Muscle of back (tissue), 11 donors: ENCODE measurements around the gene MGAT4B. TPM values are rescaled to one million over a fixed set of nuclear protein-coding genes. Genes with fewer than 3 reads are reported as not detected.
A peak's percentile ranks its signal among the peaks of the same experiment; 100 is the strongest.

Experiments used
- DNase-seq, 3 donors: peaks; one replicate each; pipeline versions ENCODE4 v3.0.0 to v3.0.0-alpha.2; 2013
- polyA plus RNA-seq, 10 donors: library from polyadenylated mRNA; unstranded; fragments of 120-200 nt; gene quantifications; one replicate each; pipeline ENCODE4 v1.2.1, GENCODE V29; 2013; ENCODE audit not compliant: insufficient read length in 10 of 10

The MGAT4B gene
- polyA plus RNA-seq, 10 donors = 51.0 to 85.6 (median 68.9) TPM

DNA sequence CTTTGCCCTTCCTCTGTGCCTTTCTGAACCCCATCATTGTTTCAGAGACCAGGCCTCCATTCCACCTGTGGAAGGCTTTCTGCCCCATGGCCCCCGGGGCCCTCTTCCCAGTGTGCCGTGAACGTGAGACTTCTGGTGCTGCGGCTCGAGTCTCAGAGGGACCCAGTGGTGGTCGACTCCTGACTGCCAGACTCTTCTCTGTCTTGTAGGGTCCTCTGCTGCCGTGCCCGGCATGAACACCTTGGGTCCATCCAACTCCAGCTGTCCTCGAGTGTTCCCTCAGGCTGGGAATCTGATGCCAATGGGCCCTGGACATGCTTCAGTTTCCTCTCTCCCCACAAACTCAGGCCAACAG lies 33.0 kb downstream of the MGAT4B start:
- no peak for DNase-seq

DNA sequence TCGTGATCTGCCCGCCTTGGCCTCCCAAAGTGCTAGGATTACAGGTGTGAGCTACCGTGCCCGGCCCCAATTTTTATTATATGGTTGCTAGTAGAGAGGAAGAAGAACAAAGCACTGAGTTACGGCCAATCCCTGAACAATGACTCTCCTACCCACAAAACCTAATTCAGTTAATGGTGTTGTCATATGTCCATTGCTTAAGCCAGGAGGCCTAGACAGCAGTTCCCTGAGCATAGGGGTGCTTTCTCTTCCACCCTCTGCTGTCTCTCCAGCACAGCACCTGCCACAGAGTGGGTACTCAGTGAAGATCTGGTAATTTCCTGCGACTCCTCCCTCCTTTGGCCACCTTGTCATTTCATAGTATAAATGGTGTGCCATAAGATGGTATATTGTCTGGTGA lies 34.3 kb downstream of the MGAT4B start:
- no peak for DNase-seq

DNA sequence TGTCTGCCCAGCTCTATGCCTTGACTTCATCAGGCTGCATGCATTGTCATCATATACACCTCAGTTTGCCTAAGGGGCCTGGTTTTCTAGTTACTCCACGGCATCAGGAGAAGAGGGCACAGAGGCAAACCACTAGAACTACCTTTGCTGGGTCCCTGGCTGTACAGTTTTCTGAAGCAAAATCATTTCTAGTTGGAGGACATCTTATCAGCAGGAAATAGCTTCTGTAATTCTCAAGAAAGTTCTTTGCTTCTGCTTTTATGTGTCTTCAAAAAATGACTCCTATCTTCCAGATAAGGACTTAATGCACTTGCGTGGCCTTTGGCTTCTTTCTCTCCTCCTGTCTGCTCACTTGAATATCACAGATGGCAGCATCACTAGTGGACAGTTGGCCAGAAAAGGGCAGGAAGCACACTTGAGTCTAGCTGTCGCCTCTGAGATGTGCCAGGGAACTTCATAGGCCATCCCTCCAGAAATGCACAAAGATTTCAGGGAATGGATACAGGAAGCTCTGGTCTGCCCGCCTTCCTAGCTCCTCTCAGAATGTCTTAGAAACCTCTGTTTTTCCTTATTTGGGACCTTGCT lies 35.3 kb downstream of the MGAT4B start:
- no peak for DNase-seq

GRCh38 chr5:179769796-179770195 lies 36.9 kb downstream of the MGAT4B start:
- no peak for DNase-seq

DNA sequence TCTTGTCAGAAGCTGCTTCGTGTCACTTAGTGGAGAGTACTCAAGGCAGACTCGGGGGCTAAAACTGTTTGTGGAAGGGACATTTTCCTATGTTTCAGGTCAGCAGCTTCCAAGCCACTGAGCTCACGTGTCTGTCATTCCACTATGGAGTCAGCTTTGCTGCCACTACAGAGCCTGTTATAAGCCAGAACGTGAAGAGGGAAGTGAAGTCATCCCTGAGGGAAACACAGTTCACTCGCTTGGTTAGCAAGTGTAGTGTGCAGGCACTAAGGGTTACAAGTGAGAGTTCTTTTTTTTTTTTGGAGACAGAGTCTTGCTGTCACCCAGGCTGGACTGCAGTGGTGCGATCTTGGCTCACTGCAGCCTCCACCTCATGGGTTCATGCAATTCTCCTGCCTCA lies 37.4 kb downstream of the MGAT4B start:
- DNase-seq = no peak

GRCh38 chr5:179768326-179769085 lies 38.2 kb downstream of the MGAT4B start:
- DNase-seq = no peak

GRCh38 chr5:179767496-179768100 lies 39.1 kb downstream of the MGAT4B start:
- no peak for DNase-seq

GRCh38 chr5:179766726-179767455 lies 39.8 kb downstream of the MGAT4B start:
- DNase-seq = no peak

DNA sequence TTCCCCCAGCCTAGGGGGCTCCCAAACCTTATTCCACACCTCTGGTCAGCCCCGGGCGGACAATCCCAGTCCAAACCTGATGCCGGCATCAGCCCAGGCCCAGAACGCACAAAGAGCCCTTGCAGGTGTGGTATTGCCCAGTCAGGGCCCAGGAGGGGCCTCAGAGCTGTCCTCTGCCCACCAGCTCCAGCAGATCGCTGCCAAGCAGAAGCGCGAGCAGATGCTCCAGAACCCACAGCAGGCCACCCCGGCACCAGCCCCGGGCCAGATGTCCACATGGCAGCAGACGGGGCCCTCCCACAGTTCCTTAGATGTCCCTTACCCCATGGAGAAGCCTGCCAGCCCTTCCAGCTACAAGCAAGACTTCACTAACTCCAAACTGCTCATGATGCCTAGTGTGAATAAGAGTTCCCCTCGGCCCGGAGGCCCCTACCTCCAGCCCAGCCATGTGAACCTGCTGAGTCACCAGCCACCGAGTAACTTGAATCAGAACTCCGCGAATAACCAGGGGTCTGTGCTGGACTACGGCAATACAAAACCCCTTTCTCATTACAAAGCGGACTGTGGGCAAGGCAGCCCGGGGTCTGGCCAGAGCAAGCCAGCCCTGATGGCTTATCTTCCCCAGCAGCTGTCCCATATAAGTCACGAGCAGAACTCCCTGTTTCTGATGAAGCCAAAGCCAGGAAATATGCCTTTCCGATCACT lies 40.5 kb downstream of the MGAT4B start:
- no peak for DNase-seq

- DNase-seq = peak in 1 of 3 donors; percentile 54
Measured at GRCh38 chr5:179765400-179765799, 41.3 kb downstream of the MGAT4B start.

DNA sequence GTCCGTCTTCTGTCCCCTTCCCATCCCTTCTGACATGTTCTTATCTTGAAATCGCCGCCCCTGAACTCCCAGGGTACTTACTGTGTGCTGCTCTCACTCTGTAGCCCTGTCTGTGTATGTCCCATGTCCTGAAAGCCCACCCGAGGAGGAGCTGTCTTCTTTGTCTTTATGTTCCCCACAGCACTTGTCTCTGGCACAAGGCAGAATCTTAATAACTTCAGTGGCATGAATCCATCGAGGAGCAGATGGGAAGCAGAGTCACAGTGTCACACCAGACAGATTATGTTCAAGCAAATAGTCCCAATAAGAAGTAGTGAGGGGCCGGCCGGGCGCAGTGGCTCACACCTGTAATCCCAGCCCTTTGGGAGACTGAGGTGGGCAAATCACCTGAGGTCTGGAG lies 42.6 kb downstream of the MGAT4B start:
- DNase-seq = no peak

- DNase-seq = peak; percentile 64 to 80 (median 71)
Measured at GRCh38 chr5:179763215-179763945, 43.3 kb downstream of the MGAT4B start.

GRCh38 chr5:179762781-179763176 lies 43.9 kb downstream of the MGAT4B start:
- no peak for DNase-seq

GRCh38 chr5:179762079-179762780 lies 44.4 kb downstream of the MGAT4B start:
- DNase-seq = no peak

GRCh38 chr5:179759581-179760551 lies 46.8 kb downstream of the MGAT4B start:
- DNase-seq = no peak

DNA sequence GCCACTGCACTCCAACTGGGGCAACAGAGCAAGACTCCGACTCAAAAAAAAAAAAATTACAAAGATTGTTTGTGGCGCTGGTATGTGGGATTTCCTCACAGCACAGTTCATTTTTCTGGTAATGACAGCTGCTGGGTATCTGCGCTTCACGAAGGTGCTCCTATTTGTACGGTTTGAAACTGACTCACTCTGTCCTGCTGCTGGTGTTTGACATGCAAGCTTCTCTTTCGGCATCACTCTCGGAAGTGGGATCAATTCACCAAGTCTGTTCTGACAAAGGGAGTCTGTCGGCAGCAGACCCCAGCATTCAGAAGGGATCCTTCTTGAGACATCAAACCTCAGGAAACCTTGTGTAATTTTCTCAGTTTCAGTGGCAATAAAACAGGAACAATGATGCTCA lies 47.7 kb downstream of the MGAT4B start:
- DNase-seq = no peak

DNA sequence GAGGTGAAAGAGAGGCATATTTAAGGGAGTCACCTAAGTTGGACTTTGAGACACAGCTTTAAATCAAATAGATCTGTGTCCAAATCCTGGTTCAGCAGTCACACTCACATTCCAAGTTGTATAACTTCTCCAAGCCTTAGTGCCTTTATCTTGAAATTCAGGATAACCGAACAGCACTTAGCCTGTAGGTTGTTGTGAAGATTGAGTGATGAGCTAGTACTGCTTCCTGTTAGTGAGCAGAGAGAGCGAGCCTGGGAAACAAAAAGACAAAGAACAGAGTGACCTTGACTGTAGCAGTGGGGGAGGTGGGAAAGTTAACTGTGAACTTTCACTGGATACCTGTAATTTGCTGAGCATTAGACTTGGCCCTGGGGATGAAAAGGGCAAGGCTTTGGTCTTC lies 51.6 kb downstream of the MGAT4B start:
- no peak for DNase-seq

DNA sequence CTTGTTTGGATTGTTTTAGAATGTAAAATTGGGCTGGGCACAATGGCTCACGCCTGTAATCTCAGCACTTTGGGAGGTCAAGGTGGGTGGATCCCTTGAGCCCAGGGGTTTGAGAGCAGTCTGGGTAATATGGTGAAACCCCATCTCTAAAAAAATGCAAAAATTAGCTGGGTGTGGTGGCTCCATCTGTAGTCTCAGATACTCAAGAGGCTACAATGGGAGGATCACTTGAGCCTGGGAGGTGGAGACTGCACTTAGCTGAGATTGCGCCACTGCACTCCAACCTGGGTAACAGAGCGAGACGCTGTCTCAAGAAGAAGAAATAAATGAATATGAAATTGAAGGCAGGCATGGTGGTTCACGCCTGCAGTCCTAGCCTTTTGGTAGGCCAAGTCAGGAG lies 52.7 kb downstream of the MGAT4B start:
- DNase-seq = no peak

- no peak for DNase-seq
Measured at GRCh38 chr5:179749857-179750508, 56.7 kb downstream of the MGAT4B start.
